ENCODE measurements around the gene NXPE3. TPM values are rescaled to one million over a fixed set of nuclear protein-coding genes. Genes with fewer than 3 reads are reported as not detected.

Gene NXPE3
- polyA plus RNA-seq, 1 experiment: 41.1 TPM

GRCh38 chr3:101851850-101852714, 73.1 kb downstream of the NXPE3 start:
- POLR2A ChIA-PET: interaction anchor here (1.0 to 1.3 kb wide), 3 partner anchors 9 to 373 kb away, joined by 3 to 4 read pairs (median 4); partner anchors contain the start of gene NXPE3

GRCh38 chr3:101852983-101853840, 74.2 kb downstream of the NXPE3 start:
- H3K27me3 ChIP-seq (ENCODE audit: control insufficient read depth, insufficient read depth, low read length): no peaks in the 10 kb centered on the region
- ChIA-PET CTCF (interaction anchor here (0.9 to 2.3 kb wide), 6 partner anchors 10 to 376 kb away, joined by 3 to 23 read pairs (median 8); no protein-coding TSS in a partner anchor), POLR2A (interaction anchor here (0.7 kb wide), 1 partner anchor 26 kb away, joined by 5 read pairs; no protein-coding TSS in a partner anchor)
- no peaks in the 10 kb centered on the region; the same call in 1 of the 2 replicates for H3K9me3 ChIP-seq (ENCODE audit: control insufficient read depth, insufficient read depth, low read length)
- TF ChIP-seq CTCF (IDR thresholded peaks at IDR 0.05; ENCODE audit: low read depth, low read length): no peak
- no peak overlapping the region for H3K27ac ChIP-seq (ENCODE audit: low read depth, low read length)
- DNase-seq (ENCODE audit: low read depth, low spot score): no peak
- H3K4me3 ChIP-seq (ENCODE audit: low read depth, low read length): no peak overlapping the region

More at GRCh38 chr3:101851850-101852714, 73.1 kb downstream of the NXPE3 start:
- CTCF ChIA-PET: interaction anchor here (1.0 to 2.3 kb wide), 7 partner anchors 12 to 684 kb away, joined by 3 to 23 read pairs (median 9); no protein-coding TSS in a partner anchor
- no peak overlapping the region for H3K27ac ChIP-seq (ENCODE audit: low read depth, low read length)
- no peaks in the 10 kb centered on the region; the same call in 1 of the 2 replicates for H3K9me3 ChIP-seq (ENCODE audit: control insufficient read depth, insufficient read depth, low read length)
- DNase-seq (ENCODE audit: low read depth, low spot score): no peak
- no peaks in the 10 kb centered on the region for H3K27me3 ChIP-seq (ENCODE audit: control insufficient read depth, insufficient read depth, low read length)
- no peak for TF ChIP-seq CTCF (IDR thresholded peaks at IDR 0.05; ENCODE audit: low read depth, low read length)
- peak overlapping the region; percentile 77 for H3K4me3 ChIP-seq (ENCODE audit: low read depth, low read length)

- Histone ChIP-seq H3K27ac (ENCODE audit: low read depth, low read length) (no peak overlapping the region), H3K27me3 (ENCODE audit: control insufficient read depth, insufficient read depth, low read length) (no peaks in the 10 kb centered on the region), H3K4me3 (ENCODE audit: low read depth, low read length) (no peak overlapping the region), H3K9me3 (ENCODE audit: control insufficient read depth, insufficient read depth, low read length) (no peaks in the 10 kb centered on the region; the same call in 1 of the 2 replicates)
- no peak for DNase-seq (ENCODE audit: low read depth, low spot score)
- no peak for TF ChIP-seq CTCF (IDR thresholded peaks at IDR 0.05; ENCODE audit: low read depth, low read length)
- ChIA-PET CTCF (interaction anchor here (1.7 kb wide), 1 partner anchor 371 kb away, joined by 7 read pairs; no protein-coding TSS in a partner anchor), POLR2A (no interaction called here)
Measured at GRCh38 chr3:101853982-101854381, 75.0 kb downstream of the NXPE3 start.

DNA sequence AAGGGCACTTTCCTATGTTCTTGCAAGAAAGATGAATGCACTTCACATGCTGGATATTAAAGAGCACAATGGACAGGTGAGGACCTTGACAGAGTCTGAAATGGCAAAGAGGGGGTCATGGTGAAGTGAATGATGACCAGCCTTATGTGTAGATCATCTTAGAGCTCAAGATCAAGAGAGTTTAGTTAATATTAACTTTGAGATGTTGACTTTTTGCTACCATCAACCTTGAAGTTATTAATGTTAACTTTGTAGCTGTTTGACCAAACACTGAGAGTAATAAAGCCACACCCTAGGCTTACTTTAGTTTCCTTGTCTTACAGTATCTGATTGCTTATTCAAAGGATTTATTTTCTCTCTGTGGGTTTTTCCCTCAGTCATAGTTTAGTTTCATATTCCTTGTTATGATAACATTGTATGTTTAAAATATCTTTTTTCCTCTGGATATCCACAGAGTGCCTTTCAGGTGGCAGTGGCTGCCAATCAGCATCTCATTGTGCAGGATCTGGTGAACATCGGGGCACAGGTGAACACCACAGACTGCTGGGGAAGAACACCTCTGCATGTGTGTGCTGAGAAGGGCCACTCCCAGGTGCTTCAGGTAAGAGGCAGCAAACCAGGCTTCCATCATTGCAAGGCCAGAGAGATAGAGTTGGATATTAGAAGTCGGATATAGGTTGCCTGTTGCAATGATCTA, 75.7 kb downstream of the NXPE3 start:
- ChIA-PET CTCF (interaction anchor here (0.6 to 1.7 kb wide), 3 partner anchors 9 to 370 kb away, joined by 3 to 7 read pairs (median 3); no protein-coding TSS in a partner anchor), POLR2A (no interaction called here)
- H3K27ac ChIP-seq (ENCODE audit: low read depth, low read length): no peak overlapping the region
- no peaks in the 10 kb centered on the region for H3K27me3 ChIP-seq (ENCODE audit: control insufficient read depth, insufficient read depth, low read length)
- DNase-seq (ENCODE audit: low read depth, low spot score): no peak
- no peaks in the 10 kb centered on the region; the same call in 1 of the 2 replicates for H3K9me3 ChIP-seq (ENCODE audit: control insufficient read depth, insufficient read depth, low read length)
- no peak overlapping the region for H3K4me3 ChIP-seq (ENCODE audit: low read depth, low read length)
- TF ChIP-seq CTCF (IDR thresholded peaks at IDR 0.05; ENCODE audit: low read depth, low read length): no peak

Measured in AG04450 (cell line).